ENCODE data around the gene DGCR6. TPM values are rescaled to one million over a fixed set of nuclear protein-coding genes. Genes with fewer than 3 reads are reported as not detected.
"Not testable (repeated sequence)": the region's sequence is repeated elsewhere in the genome, so short reads cannot be mapped to it uniquely, and the experiment has no call there.

DGCR6 gene
- total RNA-seq, 1 experiment from 2014 or later, result 2.7 TPM

- H3K36me3 ChIP-seq (ENCODE audit: insufficient read depth, low read length, poor library complexity, severe bottlenecking); H3K4me3 ChIP-seq (ENCODE audit: low read depth, low read length, poor library complexity, severe bottlenecking); H3K27me3 ChIP-seq (replicated peaks; ENCODE audit: insufficient read depth, low read depth, low read length, poor library complexity); POLR2A ChIA-PET (ENCODE audit: low non-redundant PET); CTCF ChIA-PET; BruUV-seq (replicated peaks); intact Hi-C loops (cut with micrococcal nuclease; ENCODE audit: unreplicated experiment); H3K27ac ChIP-seq (ENCODE audit: low read depth, low read length, poor library complexity, severe bottlenecking); H3K4me1 ChIP-seq (ENCODE audit: insufficient read depth, low read length, poor library complexity, severe bottlenecking); H3K9me3 ChIP-seq (ENCODE audit: low read depth, low read length, poor library complexity, severe bottlenecking); DNase-seq (ENCODE audit: low spot score): not testable (repeated sequence)
Measured at GRCh38 chr22:18957621-18958320, 51.7 kb downstream of the DGCR6 start.

- H3K27me3 ChIP-seq (replicated peaks; ENCODE audit: insufficient read depth, low read depth, low read length, poor library complexity); H3K4me1 ChIP-seq (ENCODE audit: insufficient read depth, low read length, poor library complexity, severe bottlenecking); BruUV-seq (replicated peaks); H3K36me3 ChIP-seq (ENCODE audit: insufficient read depth, low read length, poor library complexity, severe bottlenecking); H3K9me3 ChIP-seq (ENCODE audit: low read depth, low read length, poor library complexity, severe bottlenecking); CTCF ChIA-PET; H3K4me3 ChIP-seq (ENCODE audit: low read depth, low read length, poor library complexity, severe bottlenecking); H3K27ac ChIP-seq (ENCODE audit: low read depth, low read length, poor library complexity, severe bottlenecking); intact Hi-C loops (cut with micrococcal nuclease; ENCODE audit: unreplicated experiment): not testable (repeated sequence)
- DNase-seq (ENCODE audit: low spot score), result peak; percentile 17
- POLR2A ChIA-PET (ENCODE audit: low non-redundant PET), result interaction anchor here (0.5 kb wide), 1 partner anchor 492 kb away, joined by 9 read pairs; no protein-coding TSS in a partner anchor
Measured at GRCh38 chr22:18958321-18958705, 52.2 kb downstream of the DGCR6 start.

- H3K27me3 ChIP-seq (replicated peaks; ENCODE audit: insufficient read depth, low read depth, low read length, poor library complexity); H3K4me3 ChIP-seq (ENCODE audit: low read depth, low read length, poor library complexity, severe bottlenecking); H3K4me1 ChIP-seq (ENCODE audit: insufficient read depth, low read length, poor library complexity, severe bottlenecking); CTCF ChIA-PET; H3K9me3 ChIP-seq (ENCODE audit: low read depth, low read length, poor library complexity, severe bottlenecking); H3K36me3 ChIP-seq (ENCODE audit: insufficient read depth, low read length, poor library complexity, severe bottlenecking); DNase-seq (ENCODE audit: low spot score); intact Hi-C loops (cut with micrococcal nuclease; ENCODE audit: unreplicated experiment); BruUV-seq (replicated peaks); H3K27ac ChIP-seq (ENCODE audit: low read depth, low read length, poor library complexity, severe bottlenecking): not testable (repeated sequence)
- POLR2A ChIA-PET (ENCODE audit: low non-redundant PET), result interaction anchor here (0.5 kb wide), 1 partner anchor 492 kb away, joined by 9 read pairs; no protein-coding TSS in a partner anchor
Measured at GRCh38 chr22:18958738-18959137, 52.6 kb downstream of the DGCR6 start.

GRCh38 chr22:18959266-18959665, 53.1 kb downstream of the DGCR6 start:
- H3K4me3 ChIP-seq (ENCODE audit: low read depth, low read length, poor library complexity, severe bottlenecking); H3K27ac ChIP-seq (ENCODE audit: low read depth, low read length, poor library complexity, severe bottlenecking); CTCF ChIA-PET; H3K36me3 ChIP-seq (ENCODE audit: insufficient read depth, low read length, poor library complexity, severe bottlenecking); H3K9me3 ChIP-seq (ENCODE audit: low read depth, low read length, poor library complexity, severe bottlenecking); DNase-seq (ENCODE audit: low spot score); H3K27me3 ChIP-seq (replicated peaks; ENCODE audit: insufficient read depth, low read depth, low read length, poor library complexity); H3K4me1 ChIP-seq (ENCODE audit: insufficient read depth, low read length, poor library complexity, severe bottlenecking); BruUV-seq (replicated peaks); intact Hi-C loops (cut with micrococcal nuclease; ENCODE audit: unreplicated experiment); POLR2A ChIA-PET (ENCODE audit: low non-redundant PET): not testable (repeated sequence)

- H3K36me3 ChIP-seq (ENCODE audit: insufficient read depth, low read length, poor library complexity, severe bottlenecking); H3K27ac ChIP-seq (ENCODE audit: low read depth, low read length, poor library complexity, severe bottlenecking); H3K4me1 ChIP-seq (ENCODE audit: insufficient read depth, low read length, poor library complexity, severe bottlenecking); CTCF ChIA-PET; H3K9me3 ChIP-seq (ENCODE audit: low read depth, low read length, poor library complexity, severe bottlenecking); H3K4me3 ChIP-seq (ENCODE audit: low read depth, low read length, poor library complexity, severe bottlenecking); intact Hi-C loops (cut with micrococcal nuclease; ENCODE audit: unreplicated experiment); POLR2A ChIA-PET (ENCODE audit: low non-redundant PET); H3K27me3 ChIP-seq (replicated peaks; ENCODE audit: insufficient read depth, low read depth, low read length, poor library complexity); BruUV-seq (replicated peaks); DNase-seq (ENCODE audit: low spot score): not testable (repeated sequence)
Measured at GRCh38 chr22:18959741-18960140, 53.6 kb downstream of the DGCR6 start.

- CTCF ChIA-PET; BruUV-seq (replicated peaks); POLR2A ChIA-PET (ENCODE audit: low non-redundant PET); H3K9me3 ChIP-seq (ENCODE audit: low read depth, low read length, poor library complexity, severe bottlenecking); H3K27ac ChIP-seq (ENCODE audit: low read depth, low read length, poor library complexity, severe bottlenecking); DNase-seq (ENCODE audit: low spot score); H3K4me3 ChIP-seq (ENCODE audit: low read depth, low read length, poor library complexity, severe bottlenecking); H3K27me3 ChIP-seq (replicated peaks; ENCODE audit: insufficient read depth, low read depth, low read length, poor library complexity); intact Hi-C loops (cut with micrococcal nuclease; ENCODE audit: unreplicated experiment); H3K36me3 ChIP-seq (ENCODE audit: insufficient read depth, low read length, poor library complexity, severe bottlenecking); H3K4me1 ChIP-seq (ENCODE audit: insufficient read depth, low read length, poor library complexity, severe bottlenecking): not testable (repeated sequence)
Measured at GRCh38 chr22:18960166-18960820, 54.2 kb downstream of the DGCR6 start.

GRCh38 chr22:18961201-18961600, 55.1 kb downstream of the DGCR6 start:
- POLR2A ChIA-PET (ENCODE audit: low non-redundant PET); intact Hi-C loops (cut with micrococcal nuclease; ENCODE audit: unreplicated experiment); DNase-seq (ENCODE audit: low spot score): not testable (repeated sequence)

More at GRCh38 chr22:18961201-18961600, 55.1 kb downstream of the DGCR6 start:
- H3K36me3 ChIP-seq (ENCODE audit: insufficient read depth, low read length, poor library complexity, severe bottlenecking); H3K9me3 ChIP-seq (ENCODE audit: low read depth, low read length, poor library complexity, severe bottlenecking); BruUV-seq (replicated peaks); H3K4me1 ChIP-seq (ENCODE audit: insufficient read depth, low read length, poor library complexity, severe bottlenecking); H3K4me3 ChIP-seq (ENCODE audit: low read depth, low read length, poor library complexity, severe bottlenecking); CTCF ChIA-PET; H3K27ac ChIP-seq (ENCODE audit: low read depth, low read length, poor library complexity, severe bottlenecking); H3K27me3 ChIP-seq (replicated peaks; ENCODE audit: insufficient read depth, low read depth, low read length, poor library complexity): not testable (repeated sequence)
